Measurements from ENCODE around the gene MSI2.

DNA sequence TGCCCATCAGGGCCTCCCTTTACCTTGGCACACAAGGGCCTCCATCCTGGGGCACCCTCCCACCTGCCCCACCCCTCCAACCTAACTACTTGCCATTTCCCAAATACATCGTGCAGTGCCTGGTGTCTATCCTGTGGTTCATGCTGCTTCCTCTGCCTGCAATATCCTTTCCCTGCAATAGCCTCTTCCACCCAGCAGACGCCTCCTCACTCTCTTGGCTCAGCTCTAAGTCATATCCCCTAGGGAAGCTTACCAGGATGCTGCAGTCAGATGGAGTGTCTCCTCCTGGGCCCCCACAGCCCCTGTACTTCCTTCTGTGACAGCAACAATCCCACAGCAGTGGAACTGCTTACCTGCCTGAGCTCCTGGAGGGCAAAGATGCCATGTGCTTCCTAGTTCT lies 452.1 kb downstream of the MSI2 start:
- no peak for TF ChIP-seq YY1 (IDR thresholded peaks at IDR 0.05; ENCODE audit: insufficient read depth, insufficient read length)
- no peak for TF ChIP-seq ZNF274 (IDR thresholded peaks at IDR 0.05; ENCODE audit: low read depth, low read length)
